NB4 (cell line): ENCODE measurements around the gene TSPO2.

Experiments
- DNase-seq: peaks from one replicate; pipeline ENCODE4 v3.0.0; 2010; ENCODE audit warnings: low read depth
- H3K4me3 ChIP-seq: one replicate; pipeline ENCODE4 v1.5.1; 2011; ENCODE audit warnings: mild to moderate bottlenecking, low read depth, low read length, moderate library complexity
- CTCF ChIP-seq: IDR thresholded peaks from one replicate; pipeline ENCODE4 v1.5.1; 2012; ENCODE audit warnings: low read depth, low read length
- MYC ChIP-seq: IDR thresholded peaks from 2 replicates; pipeline ENCODE4 v1.6.1; 2011; ENCODE audit warnings: low read depth, low read length
- POLR2A ChIP-seq: IDR thresholded peaks from 2 replicates; pipeline ENCODE4 v1.6.1; 2011; ENCODE audit warnings: mild to moderate bottlenecking; ENCODE audit not compliant: insufficient read length; ENCODE audit errors: extremely low read depth
- TF ChIP-seq, protein P1 (sequence below): IDR thresholded peaks from 2 replicates; pipeline ENCODE4 v1.6.1; 2011; ENCODE audit warnings: low read depth, low read length

TSPO2 gene

DNA sequence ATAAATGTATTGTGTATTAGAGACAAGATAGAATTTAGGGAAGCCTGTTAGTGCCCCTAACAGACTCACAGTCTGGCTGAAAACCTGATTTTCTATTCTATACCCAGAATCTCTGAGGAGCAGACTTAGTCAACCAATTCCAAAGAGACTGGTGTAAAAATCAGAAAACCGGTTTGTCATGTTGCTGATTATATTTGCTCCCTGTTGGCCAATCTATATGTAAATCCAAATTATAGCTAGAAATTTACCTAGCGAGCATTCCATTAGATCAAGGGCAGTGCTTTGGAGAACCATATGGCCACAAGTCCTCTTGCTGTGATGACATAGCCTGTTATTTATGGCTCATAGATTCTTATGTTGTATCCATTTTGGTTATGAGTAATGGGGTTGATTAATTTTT, 35.3 kb downstream of the TSPO2 start:
- no peak for DNase-seq
- H3K4me3 ChIP-seq = no peak overlapping the region
- TF ChIP-seq CTCF = no peak
- TF ChIP-seq, protein P1, sequence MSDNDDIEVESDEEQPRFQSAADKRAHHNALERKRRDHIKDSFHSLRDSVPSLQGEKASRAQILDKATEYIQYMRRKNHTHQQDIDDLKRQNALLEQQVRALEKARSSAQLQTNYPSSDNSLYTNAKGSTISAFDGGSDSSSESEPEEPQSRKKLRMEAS = no peak
- TF ChIP-seq MYC = no peak
- no peak for TF ChIP-seq POLR2A

GRCh38 chr6:41078101-41078500, 35.8 kb downstream of the TSPO2 start:
- no peak overlapping the region for H3K4me3 ChIP-seq
- TF ChIP-seq MYC (no peak), CTCF (no peak), POLR2A (no peak)
- TF ChIP-seq, protein P1 = no peak
- DNase-seq = no peak

DNA sequence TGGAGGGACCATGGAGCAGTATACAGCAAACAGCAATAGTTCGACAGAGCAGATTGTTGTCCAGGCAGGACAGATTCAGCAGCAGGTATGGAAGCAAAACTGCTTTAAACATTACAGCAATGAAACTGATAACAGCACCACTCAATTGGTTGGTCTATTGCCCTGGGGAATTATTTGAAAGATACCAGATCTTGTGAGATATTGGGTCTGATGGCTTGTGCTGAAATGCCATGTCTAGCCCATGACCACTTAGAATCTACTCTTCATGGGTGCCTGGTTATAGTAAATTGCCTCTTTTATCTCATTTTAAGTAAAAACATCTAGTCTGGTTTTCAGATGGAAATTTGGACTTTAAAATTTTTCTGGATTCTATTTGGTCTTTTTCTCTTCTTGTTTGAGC, 36.8 kb downstream of the TSPO2 start:
- no peak overlapping the region for H3K4me3 ChIP-seq
- no peak for TF ChIP-seq POLR2A
- no peak for TF ChIP-seq CTCF
- no peak for TF ChIP-seq MYC
- TF ChIP-seq, protein P1 = no peak
- no peak for DNase-seq

DNA sequence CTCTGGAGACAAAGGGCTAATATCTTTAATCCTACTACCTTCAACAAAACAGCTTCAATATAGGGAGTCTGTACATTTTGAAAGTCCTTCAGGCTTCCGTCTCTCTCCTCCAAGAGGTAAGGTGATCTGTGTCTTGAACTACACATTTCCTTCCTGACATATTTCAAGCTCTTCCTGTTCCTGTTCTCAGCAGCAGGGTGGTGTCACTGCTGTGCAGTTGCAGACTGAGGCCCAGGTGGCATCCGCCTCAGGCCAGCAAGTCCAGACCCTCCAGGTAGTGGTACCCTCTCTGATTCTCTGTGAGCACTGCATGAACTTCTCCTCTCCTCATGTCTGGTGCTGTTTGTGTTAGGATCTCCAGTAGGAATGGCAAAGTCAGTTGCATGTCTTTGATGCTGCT, 38.4 kb downstream of the TSPO2 start:
- no peak for DNase-seq
- TF ChIP-seq, protein P1 = no peak
- TF ChIP-seq MYC (no peak), POLR2A (no peak), CTCF (no peak)
- no peak overlapping the region for H3K4me3 ChIP-seq

- TF ChIP-seq POLR2A = no peak
- no peak for TF ChIP-seq CTCF
- TF ChIP-seq, protein P1 = no peak
- no peak for TF ChIP-seq MYC
Observed at GRCh38 chr6:41083072-41083471, 40.8 kb downstream of the TSPO2 start.

DNA sequence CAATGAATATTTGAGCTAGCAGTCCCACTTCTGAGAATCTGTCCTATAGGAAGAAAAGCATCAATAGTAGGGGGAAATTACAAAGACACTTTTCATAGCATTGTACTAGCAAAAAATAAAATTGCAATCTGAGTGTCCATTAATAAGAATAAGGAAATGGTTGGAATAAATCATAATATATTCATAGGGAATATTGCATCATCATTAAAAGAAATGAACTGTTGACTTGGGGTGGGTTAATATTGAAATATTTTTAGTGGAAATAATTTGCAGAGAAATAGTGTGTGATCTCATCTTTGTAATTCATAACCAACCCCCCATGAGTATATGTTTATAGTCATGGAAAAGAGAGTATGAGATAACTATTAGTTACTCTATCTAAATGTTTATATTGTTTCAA, 42.9 kb downstream of the TSPO2 start:
- TF ChIP-seq MYC (no peak), POLR2A (no peak)
- H3K4me3 ChIP-seq = no peak overlapping the region
- no peak for DNase-seq

More at GRCh38 chr6:41083072-41083471, 40.8 kb downstream of the TSPO2 start:
- no peak overlapping the region for H3K4me3 ChIP-seq
- DNase-seq = no peak
